ENCODE data around the gene DIS3. TPM values are rescaled to one million over a fixed set of nuclear protein-coding genes. Genes with fewer than 3 reads are reported as not detected.
A peak's percentile ranks its signal among the peaks of the same experiment; 100 is the strongest.

Gene DIS3, protein sequence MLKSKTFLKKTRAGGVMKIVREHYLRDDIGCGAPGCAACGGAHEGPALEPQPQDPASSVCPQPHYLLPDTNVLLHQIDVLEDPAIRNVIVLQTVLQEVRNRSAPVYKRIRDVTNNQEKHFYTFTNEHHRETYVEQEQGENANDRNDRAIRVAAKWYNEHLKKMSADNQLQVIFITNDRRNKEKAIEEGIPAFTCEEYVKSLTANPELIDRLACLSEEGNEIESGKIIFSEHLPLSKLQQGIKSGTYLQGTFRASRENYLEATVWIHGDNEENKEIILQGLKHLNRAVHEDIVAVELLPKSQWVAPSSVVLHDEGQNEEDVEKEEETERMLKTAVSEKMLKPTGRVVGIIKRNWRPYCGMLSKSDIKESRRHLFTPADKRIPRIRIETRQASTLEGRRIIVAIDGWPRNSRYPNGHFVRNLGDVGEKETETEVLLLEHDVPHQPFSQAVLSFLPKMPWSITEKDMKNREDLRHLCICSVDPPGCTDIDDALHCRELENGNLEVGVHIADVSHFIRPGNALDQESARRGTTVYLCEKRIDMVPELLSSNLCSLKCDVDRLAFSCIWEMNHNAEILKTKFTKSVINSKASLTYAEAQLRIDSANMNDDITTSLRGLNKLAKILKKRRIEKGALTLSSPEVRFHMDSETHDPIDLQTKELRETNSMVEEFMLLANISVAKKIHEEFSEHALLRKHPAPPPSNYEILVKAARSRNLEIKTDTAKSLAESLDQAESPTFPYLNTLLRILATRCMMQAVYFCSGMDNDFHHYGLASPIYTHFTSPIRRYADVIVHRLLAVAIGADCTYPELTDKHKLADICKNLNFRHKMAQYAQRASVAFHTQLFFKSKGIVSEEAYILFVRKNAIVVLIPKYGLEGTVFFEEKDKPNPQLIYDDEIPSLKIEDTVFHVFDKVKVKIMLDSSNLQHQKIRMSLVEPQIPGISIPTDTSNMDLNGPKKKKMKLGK
- total RNA-seq (ENCODE audit: unreplicated experiment), result 39.1 TPM
- long read RNA-seq, full-length matches to known transcripts, result 7 of 12 reads
- long read RNA-seq, partial matches to known transcripts, result 5 of 12 reads
- long read RNA-seq, other reads (novel, unspliced or antisense), result 0 of 12 reads

DNA sequence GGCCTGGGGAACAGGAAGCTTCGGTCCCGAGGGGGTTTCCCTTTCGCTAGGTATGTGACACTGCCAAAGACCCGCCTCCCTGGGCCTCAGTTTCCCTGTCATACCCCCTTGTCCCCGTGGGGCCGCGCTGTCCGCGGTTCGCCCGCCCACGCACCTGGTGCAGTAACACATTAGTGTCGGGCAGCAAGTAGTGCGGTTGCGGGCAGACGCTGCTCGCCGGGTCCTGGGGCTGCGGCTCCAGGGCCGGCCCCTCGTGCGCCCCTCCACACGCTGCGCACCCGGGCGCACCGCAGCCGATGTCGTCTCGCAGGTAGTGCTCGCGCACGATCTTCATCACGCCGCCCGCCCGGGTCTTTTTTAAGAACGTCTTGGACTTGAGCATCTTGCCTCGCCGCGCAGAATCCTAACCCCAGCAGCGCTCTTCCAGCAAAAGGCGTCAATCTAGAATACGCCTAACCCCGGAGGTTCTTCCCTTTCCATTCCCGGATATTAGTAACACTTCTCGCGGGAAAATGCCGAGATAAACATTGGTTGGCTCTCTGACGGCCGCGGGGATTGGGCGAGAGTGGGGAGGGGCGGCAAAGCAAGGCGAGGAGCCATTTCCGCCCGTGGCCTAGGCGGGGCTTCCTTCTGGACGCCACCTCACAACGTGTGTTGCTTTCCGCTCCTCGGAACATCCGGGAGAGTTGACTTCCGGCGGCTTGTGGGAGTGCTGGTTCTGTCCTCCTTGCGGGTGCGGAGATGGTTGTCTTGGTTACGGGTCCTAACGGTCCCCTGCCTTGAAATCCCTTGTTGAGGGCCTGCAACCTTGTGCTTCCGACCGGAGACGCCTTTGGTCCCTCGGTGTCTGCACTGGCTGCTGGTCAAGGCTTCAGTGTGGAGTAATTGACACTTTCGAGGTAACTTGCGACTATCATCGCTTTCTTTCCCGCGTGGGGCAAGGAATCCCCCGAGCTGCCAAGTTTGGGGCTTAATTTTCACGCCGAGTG, at the start of gene DIS3, which contains the start of gene PIBF1:
Gene DIS3 (minus strand): TSS at position 450 of the 989 bp plus-strand sequence. CDS start 68 bp downstream, at position 382.
Gene PIBF1 (plus strand): TSS at position 683 of the 989 bp plus-strand sequence. CDS start 1,337 bp downstream, outside the sequence.
- H3K36me3 Mint-ChIP-seq (ENCODE audit: low read depth, unreplicated experiment), result peaks cover 4% of the 10 kb centered on the region
- DNase-seq (ENCODE audit: low spot score), result peak; percentile 97
- peak within 1 kb of the TSS; percentile 97 for H3K27ac Mint-ChIP-seq (ENCODE audit: unreplicated experiment)
- peak within 1 kb of the TSS; percentile 97 for H3K4me3 Mint-ChIP-seq (ENCODE audit: unreplicated experiment)
- no peaks in the 10 kb centered on the region for H3K9me3 Mint-ChIP-seq (ENCODE audit: unreplicated experiment)
- peaks cover 33% of the 10 kb centered on the region for H3K4me1 Mint-ChIP-seq (ENCODE audit: unreplicated experiment)
- H3K27me3 Mint-ChIP-seq (ENCODE audit: unreplicated experiment), result peaks cover 12% of the 10 kb centered on the region
- TF ChIP-seq, protein P1, sequence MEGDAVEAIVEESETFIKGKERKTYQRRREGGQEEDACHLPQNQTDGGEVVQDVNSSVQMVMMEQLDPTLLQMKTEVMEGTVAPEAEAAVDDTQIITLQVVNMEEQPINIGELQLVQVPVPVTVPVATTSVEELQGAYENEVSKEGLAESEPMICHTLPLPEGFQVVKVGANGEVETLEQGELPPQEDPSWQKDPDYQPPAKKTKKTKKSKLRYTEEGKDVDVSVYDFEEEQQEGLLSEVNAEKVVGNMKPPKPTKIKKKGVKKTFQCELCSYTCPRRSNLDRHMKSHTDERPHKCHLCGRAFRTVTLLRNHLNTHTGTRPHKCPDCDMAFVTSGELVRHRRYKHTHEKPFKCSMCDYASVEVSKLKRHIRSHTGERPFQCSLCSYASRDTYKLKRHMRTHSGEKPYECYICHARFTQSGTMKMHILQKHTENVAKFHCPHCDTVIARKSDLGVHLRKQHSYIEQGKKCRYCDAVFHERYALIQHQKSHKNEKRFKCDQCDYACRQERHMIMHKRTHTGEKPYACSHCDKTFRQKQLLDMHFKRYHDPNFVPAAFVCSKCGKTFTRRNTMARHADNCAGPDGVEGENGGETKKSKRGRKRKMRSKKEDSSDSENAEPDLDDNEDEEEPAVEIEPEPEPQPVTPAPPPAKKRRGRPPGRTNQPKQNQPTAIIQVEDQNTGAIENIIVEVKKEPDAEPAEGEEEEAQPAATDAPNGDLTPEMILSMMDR (IDR thresholded peaks at IDR 0.05; ENCODE audit: unreplicated experiment), result no peak

DNA sequence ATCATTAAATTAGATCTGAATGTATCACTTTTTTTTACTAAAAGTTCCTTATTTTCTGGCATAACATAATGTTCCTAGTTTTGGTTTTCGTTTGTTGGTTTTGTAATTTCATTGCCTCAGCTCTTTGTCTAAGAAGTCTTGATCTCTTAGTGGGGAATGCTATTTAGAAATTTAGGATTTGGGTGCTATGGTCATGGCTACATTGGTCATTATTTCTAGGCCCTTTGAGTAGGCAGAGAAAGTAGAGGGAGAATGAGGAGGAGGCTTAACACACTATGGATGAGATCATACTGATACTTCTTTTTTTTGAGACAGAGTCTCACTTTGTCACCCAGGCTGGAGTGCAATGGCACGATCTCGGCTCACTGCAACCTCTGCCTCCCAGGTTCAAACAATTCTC, 42.0 kb upstream of the DIS3 start:
- no peak overlapping the region for H3K4me3 Mint-ChIP-seq (ENCODE audit: unreplicated experiment)
- no peaks in the 10 kb centered on the region for H3K9me3 Mint-ChIP-seq (ENCODE audit: unreplicated experiment)
- no peaks in the 10 kb centered on the region for H3K27me3 Mint-ChIP-seq (ENCODE audit: unreplicated experiment)
- TF ChIP-seq, protein P1 (IDR thresholded peaks at IDR 0.05; ENCODE audit: unreplicated experiment), result no peak
- DNase-seq (ENCODE audit: low spot score), result no peak
- peaks cover 4% of the 10 kb centered on the region for H3K36me3 Mint-ChIP-seq (ENCODE audit: low read depth, unreplicated experiment)
- no peaks in the 10 kb centered on the region for H3K4me1 Mint-ChIP-seq (ENCODE audit: unreplicated experiment)
- H3K27ac Mint-ChIP-seq (ENCODE audit: unreplicated experiment), result no peak overlapping the region

DNA sequence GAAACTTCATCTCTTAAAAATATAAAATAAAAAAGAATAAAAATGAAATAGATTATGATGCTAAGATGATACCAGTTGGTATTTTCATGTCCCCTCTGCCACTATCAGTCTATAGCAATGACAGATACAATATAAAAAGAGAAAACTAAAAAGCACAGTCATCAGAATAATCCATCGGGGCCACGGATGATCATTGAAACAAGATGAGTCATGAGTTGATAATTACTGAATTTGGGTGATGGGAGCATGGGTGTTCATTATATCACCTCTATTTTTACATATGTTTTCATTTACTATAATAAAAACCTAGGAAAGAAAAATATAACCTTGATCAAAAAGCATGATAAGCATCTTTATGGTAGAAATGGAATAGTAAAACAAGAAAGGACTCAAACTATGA, 41.4 kb upstream of the DIS3 start:
- H3K36me3 Mint-ChIP-seq (ENCODE audit: low read depth, unreplicated experiment), result peaks cover 4% of the 10 kb centered on the region
- DNase-seq (ENCODE audit: low spot score), result no peak

DNA sequence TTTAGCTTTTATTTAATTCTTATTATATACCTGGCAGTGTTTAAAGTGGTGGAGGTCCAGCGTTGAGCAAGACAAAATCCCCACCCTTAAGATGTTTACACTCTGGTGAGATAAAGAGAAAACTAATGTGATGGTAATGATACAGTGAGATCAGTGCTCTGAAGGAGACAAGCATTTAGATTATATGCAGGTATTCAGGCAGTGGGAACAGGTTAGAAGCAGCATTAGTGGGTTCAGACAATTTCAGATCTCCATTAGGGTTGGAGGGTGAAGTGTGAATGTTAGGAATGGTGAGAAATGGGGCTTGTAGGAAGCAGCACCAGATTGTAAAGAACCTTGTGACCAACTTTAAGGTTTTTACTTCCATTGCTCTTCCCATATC, 39.2 kb upstream of the DIS3 start:
- Mint-ChIP-seq H3K27ac (ENCODE audit: unreplicated experiment) (no peak overlapping the region), H3K9me3 (ENCODE audit: unreplicated experiment) (no peaks in the 10 kb centered on the region), H3K4me1 (ENCODE audit: unreplicated experiment) (no peaks in the 10 kb centered on the region), H3K27me3 (ENCODE audit: unreplicated experiment) (no peaks in the 10 kb centered on the region), H3K36me3 (ENCODE audit: low read depth, unreplicated experiment) (peaks cover 4% of the 10 kb centered on the region), H3K4me3 (ENCODE audit: unreplicated experiment) (no peak overlapping the region)
- DNase-seq (ENCODE audit: low spot score), result no peak
- TF ChIP-seq, protein P1 (IDR thresholded peaks at IDR 0.05; ENCODE audit: unreplicated experiment), result no peak

More for the DNA sequence above, 41.4 kb upstream of the DIS3 start:
- no peaks in the 10 kb centered on the region for H3K9me3 Mint-ChIP-seq (ENCODE audit: unreplicated experiment)
- H3K4me1 Mint-ChIP-seq (ENCODE audit: unreplicated experiment), result no peaks in the 10 kb centered on the region
- H3K27me3 Mint-ChIP-seq (ENCODE audit: unreplicated experiment), result no peaks in the 10 kb centered on the region
- no peak overlapping the region for H3K27ac Mint-ChIP-seq (ENCODE audit: unreplicated experiment)
- H3K4me3 Mint-ChIP-seq (ENCODE audit: unreplicated experiment), result no peak overlapping the region
- TF ChIP-seq, protein P1 (IDR thresholded peaks at IDR 0.05; ENCODE audit: unreplicated experiment), result no peak

All from endothelial cell (in vitro differentiated cells).